GM21529 (cell line): Measurements from ENCODE around the gene TMEM42.

ENCODE experiments used
- ATAC-seq: cut with Tn5 transposase; IDR thresholded peaks from one replicate; pipeline ENCODE4 v1.9.1; 2021; ENCODE audit not compliant: unreplicated experiment

Gene TMEM42

DNA sequence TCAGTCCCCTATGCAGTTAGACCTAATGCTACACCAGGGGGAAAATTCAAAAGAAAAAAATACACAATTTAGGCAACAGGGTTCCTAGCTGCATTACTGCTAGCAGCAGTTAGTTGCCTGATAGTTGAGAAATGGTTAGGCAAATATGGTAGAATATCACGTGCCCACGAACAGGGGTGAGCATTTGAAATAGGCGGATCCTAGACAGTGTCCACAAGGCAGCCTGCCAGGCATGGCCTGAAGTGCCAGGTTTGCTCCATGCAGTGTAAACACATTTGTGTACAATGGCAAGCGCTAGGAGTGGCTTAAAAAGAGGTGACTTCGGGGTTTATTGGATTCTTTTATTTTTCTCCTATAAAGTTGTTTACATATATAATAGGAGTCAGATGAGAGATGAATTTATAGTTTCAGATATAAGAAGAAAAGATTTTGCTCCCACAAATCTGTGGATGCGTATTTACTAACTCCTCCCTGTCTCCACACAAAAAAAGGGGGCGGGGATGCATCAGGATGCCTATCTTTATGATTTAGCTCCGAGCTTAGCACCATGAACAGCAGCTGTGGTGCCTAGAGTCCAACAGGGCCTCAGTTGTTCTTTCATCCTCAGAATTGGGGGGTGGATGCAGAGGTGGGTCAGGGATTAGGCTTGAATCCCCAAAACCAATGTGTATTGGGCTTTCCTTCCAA, 8.8 kb downstream of the TMEM42 start:
- ATAC-seq, result no peak

DNA sequence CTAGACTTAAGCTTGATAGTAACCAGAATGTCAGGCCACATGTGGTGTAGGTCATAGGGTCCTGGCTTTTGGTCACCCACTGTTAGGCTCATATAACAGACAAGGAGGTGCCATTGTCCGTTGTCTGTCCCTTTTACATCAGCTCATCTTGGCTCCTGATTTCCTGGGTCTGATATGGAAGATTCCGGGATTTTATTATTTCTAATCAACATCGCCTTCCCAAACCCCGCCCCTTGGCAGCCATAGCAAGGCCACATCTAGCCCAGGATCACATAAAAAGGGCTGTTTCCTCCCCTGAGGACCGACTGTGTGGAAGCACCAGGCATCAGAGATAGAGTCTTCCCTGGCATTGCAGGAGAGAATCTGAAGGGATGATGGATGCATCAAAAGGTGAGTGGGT, 12.6 kb downstream of the TMEM42 start, which contains the start of gene TGM4:
TGM4 (plus strand) TSS at position 301 of the 400 bp plus-strand sequence; CDS start at position 372, 71 bp downstream.
- no peak for ATAC-seq

DNA sequence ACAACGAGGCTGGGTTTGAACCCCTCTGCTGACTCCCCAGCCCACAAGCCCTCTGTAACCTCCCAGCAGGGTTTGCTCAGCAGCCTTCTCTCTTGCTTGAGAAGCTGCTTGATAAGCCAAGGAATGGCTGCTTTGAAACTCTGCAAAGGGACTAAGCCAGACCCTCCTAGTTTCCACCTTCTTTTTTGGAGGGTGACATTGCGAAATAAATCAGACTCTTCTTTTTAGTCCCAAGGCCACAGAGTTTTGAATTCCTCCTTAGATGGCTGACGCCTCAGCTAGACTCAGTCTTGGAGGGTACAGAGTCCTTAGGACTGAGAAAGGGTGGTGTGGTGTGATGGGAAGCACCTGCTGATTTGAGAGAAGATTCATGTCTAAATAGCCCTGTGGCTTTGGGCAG, 13.9 kb downstream of the TMEM42 start:
- ATAC-seq, result no peak

DNA sequence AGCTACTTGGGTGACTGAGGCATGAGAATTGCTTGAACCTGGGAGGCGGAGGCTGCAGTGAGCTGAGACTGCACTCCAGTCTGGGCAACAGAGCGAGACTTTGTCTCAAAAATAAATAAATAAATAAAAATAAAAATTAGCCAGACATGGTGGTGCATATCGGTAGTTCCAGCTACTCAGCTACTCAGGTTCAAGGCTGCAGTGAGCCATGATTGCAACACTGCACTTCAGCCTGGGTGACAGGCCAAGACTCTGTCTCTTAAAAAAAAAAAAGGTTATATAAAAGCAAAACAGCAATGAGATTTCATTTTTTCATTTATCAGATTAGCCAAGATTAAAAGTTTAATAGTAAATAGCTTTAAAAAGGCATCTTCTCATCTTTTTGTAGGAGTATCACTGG, 15.6 kb downstream of the TMEM42 start:
- no peak for ATAC-seq

DNA sequence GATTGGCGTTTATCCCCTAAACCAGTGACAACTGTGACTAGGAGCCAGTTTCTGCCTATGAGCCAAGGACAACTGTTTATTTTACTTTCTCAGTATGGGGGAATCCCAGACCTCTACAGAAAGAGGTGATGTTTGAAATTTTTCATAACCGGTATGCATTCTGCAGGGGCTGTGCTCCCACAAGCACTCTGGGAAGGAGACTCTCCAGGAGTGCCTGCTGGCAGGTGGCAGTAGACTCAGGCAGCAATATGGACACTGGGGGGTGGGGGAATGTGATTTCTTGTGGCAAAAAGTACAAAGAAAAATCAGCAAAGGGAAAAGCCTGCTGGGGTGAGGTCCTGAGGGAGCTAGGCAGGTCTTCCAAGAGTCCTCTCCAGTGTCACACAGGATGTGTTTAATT, 18.6 kb downstream of the TMEM42 start:
- ATAC-seq, result no peak

DNA sequence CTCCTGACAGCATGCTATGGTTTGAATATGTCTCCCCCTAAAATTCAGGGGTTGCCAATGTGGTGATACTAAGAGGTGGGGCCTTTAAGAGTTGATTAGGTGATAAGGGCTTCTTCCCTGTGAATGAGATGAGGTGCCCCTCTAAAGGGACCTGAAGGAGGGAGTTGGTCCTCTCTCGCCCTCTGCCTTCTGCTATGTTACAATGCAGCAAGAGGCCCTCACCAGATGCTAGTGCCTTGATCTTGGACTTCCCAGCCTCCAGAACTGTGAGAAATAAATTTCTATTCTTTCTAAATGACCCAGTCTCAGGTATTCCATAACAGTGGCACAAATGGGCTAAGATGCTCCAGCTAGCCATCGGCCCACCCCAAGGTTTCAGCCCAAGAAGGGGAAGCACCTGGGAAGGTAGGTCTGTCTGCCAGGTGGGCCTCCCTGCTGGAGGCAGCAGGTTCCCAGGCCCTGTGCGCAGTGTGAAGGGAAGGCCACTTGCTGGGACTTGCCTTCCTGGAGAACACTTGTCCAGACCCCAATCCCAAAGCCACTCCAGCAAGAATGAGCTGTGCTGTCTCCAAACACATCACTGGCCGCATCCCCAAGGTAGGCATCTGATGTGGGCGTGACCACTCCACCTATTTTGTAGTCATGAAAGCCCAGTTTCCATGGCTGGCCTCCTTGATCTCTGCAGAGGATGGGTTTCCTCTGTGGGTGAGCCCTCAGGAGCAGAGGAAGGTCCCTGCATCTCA, 21.7 kb downstream of the TMEM42 start:
- no peak for ATAC-seq

DNA sequence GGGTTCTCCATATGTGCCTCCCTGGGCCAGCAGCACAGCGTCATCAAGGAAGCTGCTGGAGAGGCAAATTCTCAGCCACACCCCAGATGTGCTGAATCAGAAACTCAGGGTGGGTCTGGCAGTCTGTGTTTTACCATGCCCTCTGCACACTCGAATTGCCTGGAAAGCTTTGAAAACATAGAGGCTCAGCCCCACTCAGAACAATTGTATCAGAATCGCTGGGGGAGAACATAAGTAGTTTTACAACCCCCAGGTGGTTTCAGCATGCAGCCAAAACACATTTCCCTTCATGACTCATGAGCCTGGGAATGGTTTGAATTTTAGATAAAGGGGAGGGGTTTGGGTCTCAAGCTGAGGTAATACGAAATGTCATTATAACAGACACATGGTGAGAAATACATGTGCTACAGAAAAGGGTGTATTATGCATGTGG, 22.3 kb downstream of the TMEM42 start:
- ATAC-seq, result no peak

DNA sequence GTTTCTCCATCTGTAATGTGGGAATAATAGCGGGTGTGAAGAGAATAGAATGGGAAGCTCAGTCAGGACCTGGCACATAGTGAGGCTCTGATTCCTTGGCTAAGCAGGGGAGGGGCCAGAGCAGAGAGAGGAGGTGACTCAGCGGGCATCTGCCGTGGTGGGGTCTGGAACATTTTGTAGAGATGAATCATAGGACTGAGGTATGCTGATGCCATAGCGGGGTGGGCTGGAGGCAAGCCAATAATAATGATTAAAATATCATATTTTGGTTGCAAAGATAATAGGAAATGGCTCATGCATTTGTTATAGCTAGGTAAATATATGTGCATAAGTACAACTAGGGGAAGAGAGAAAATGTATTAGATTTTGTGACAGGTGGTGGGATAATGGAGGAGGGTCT, 23.9 kb downstream of the TMEM42 start:
- ATAC-seq, result no peak

DNA sequence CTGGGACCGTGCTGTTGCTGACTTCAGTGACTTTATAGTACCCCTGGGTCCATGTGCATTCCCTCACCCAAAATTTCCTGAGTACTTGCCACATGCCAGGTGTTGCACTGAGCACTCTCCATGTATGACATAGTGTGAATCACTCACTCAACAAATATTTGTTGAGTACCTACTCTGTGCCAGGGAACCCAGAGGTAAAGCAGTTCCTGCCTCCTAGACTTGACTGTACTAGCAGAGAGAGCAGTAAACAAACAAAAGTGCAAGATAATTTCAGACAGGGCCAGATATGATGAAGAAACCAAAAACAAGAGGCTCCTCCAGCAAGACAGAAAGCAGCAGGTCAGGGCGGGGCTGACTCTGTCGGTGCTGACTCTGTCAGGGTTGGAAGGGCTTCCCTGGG, 24.8 kb downstream of the TMEM42 start:
- no peak for ATAC-seq

DNA sequence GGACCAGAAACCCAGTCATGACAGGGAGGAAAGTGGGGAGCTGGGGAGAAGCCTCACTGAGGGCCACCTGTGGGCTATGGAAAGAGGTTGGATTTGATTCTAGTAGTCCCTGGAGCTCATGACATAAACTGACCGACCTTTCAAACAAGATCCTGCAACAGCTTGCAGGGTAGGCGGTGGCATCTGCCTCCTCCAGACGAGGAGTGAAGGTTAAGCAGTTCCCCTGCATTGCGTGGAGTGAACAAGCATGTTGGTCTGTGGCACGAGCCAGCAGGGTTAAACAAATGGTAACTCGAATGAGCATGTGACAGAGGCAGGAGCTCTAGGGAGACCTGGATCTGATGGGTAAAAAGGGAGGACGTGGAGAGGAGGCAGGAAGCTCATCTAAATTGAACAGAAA, 25.4 kb downstream of the TMEM42 start:
- ATAC-seq, result no peak

DNA sequence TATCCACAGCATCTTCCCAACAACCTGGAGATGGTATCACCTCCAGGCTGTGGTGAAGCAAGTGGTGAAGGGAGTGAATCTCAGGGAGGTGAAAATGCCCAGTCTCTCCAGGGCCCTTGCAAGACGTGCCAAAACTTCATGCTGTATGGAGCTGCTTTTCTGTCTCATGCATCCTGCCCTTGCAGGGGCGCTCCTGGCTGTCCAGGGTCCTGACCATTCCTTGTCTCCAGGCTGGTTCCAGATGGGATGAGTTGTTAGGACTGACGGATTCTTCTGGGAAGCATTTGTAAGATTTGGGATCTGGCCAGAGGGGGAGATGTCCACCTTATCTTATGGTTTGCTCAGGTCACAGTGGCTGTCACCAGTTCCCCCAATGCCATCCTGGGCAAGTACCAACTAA, 28.5 kb downstream of the TMEM42 start:
- ATAC-seq, result no peak

DNA sequence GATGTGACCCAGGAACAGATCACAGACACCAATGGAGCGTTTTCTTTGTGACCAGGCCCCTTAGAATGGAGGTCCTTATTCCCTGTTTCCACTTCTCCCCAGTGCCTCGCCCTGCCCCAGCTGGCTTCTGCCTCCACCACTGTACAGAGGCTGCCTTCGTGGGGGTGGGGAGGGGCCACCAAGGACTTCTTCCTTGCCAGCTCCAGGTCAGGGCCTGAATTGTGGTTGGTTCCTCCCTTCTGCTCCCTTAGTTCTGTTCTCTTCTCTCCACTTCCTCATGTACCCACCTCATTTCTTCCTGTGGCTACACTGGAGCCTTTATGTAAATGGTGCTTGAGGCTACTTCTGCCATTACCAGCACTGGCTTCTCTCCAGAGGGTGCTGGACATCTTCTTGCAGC, 29.1 kb downstream of the TMEM42 start:
- ATAC-seq, result no peak

DNA sequence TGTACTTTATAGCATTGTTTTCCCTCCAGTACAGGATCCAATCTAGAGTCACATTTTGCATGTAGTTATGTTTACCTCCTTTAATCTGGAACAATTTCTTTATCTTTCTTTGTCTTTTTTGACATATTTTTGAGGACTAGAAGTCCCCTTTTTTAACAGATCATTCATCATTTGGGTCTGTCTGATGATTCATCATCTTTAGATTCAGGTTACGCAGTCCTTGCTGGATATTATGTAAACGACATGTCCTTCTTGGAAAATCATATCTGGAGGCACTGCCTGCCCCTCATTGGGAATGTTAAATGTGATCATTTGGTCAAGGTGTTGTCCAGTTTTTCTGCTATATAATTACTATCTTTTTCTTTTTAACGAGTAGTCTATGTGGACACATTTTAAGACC, 31.0 kb downstream of the TMEM42 start:
- ATAC-seq, result no peak

DNA sequence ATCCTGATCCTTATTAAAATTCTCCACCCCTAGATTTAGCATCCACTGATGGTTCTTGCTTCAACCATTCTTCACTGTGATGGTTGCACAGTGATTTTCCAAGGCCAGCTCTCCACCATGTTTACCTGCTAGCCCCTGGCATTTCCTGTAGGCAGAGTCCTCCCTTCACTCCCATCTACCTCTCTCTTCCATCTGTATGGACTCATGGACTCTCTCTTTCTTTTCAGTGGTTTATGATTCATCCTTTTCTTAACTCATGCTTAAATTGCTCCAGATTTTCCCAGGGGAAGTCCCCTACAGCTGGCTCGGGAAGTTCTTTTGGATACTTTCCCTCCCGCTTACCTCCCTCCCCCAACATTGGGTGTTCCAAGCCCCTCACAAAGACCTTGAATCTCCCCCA, 31.4 kb downstream of the TMEM42 start:
- no peak for ATAC-seq

DNA sequence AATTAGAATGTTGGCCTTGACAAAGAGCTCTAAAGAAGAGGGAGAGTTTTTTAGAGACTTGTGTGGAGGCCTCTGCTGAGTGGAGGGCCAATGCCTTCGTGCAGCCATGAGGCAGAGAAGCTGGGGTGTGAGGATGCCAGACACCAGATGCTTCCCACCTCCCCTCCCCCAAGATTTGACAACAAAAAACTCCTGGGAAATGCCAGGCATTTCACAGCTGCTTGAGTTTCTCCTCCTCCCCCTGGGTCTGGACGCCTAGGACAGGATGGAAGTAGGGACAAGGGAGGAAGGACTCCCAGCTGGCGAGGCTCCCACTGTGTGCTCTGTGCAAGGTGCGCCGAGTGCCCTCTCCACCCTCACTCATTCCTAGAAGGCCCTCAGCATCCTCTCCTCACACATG, 32.8 kb downstream of the TMEM42 start:
- no peak for ATAC-seq

DNA sequence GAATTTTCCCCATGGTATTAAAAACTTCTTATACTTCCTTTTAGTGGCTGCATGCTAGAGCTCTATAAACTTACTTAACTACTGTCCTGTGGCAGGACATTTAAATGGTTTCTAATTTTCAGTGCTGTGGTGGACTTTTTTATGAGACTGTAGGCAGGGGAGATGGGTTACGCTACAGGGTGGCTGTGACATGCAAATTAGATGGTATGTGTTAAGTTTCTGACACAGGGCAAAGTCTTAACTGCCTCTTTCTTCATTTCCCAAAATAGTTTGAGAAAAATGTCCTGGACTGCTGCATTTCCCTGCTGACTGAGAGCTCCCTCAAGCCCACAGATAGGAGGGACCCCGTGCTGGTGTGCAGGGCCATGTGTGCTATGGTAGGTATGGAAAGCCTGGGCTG, 34.7 kb downstream of the TMEM42 start:
- ATAC-seq, result no peak

DNA sequence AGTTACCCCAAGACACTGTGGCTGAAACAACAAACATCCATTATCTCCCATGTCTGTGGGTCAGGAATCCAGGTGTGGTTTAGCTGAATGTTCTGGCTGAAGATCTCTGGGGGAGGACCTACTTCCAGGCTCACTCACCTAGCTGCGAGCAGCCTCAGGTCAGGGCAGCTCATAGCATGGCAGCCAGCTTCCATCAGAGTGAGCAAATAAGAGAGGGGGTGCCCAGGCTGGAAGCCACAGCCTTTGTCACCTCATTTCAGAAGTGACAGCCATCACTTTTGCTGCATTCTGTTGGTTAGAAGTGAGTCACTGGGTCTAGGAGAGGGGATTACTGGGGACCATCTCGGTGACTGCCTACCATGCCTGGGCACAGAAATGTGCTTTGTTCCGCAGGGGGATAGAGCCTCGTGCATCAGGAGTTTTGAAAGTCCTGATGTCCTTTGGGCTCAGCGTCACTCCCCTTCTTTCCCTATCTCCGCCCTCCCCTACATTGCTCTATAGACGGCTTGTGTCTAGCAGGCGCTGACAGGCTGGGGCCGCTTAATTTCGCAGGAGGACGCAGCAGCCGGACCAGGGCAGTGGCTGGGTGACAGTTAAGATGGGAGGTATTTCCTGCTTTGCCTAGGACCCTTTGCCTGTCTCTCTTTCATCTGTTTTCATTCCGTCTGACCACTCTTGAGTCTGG, 38.1 kb downstream of the TMEM42 start:
- ATAC-seq, result no peak

DNA sequence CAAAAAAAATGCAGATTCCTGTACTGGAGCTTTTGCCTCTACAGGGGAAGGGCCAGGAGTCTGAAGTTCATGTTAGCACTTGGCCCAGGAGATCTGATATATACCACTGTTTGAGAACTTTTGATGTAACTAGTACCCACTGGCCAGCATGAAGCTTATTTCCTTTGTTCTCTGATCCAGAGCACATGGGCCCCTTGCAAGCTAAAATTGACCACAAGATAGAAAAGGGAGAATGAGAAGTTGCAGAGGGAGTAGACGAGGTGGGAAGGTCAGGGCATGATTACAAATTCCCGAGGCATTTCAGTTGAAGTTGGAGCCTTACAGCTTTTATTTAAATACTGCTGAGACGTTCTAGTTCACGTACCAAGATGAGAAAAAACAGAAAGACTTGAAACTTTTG, 40.9 kb downstream of the TMEM42 start:
- ATAC-seq, result no peak

DNA sequence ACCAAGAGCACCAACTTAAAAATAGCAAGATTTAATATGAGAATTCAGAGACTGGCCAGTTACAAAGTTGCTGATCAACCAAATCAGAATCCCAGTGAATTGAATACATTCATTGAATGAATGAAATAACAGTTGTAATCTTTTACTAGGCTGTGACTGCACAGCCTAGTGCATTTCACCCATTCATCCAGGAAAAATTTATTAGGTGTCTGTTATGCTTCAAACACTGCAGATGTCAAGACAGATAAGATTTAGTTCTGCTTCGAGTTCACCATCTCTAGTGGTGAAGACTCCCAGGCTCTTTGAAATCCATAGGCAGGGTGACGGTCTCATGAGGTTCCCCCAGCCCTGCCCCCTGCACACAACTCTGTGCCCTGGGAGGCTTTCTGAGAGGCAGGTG, 41.6 kb downstream of the TMEM42 start:
- ATAC-seq, result no peak

DNA sequence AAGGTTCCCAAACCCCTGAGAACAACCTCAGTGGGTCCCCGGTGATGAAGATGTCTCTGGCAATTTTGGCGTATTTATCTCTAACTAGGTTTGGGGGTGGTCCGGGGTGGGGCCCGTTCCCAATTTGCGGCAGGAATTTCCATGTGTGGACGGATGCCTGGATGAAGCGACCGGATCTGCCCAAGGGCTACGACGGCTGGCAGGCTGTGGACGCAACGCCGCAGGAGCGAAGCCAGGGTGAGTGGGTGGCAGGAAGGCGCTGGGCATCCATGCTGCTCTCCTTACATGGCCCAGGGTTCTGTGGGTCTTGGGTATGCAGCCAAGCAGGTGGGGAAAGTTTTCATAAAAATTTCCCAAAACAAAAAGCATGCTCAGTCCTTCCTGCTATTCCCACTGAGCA, 42.0 kb downstream of the TMEM42 start:
- no peak for ATAC-seq

DNA sequence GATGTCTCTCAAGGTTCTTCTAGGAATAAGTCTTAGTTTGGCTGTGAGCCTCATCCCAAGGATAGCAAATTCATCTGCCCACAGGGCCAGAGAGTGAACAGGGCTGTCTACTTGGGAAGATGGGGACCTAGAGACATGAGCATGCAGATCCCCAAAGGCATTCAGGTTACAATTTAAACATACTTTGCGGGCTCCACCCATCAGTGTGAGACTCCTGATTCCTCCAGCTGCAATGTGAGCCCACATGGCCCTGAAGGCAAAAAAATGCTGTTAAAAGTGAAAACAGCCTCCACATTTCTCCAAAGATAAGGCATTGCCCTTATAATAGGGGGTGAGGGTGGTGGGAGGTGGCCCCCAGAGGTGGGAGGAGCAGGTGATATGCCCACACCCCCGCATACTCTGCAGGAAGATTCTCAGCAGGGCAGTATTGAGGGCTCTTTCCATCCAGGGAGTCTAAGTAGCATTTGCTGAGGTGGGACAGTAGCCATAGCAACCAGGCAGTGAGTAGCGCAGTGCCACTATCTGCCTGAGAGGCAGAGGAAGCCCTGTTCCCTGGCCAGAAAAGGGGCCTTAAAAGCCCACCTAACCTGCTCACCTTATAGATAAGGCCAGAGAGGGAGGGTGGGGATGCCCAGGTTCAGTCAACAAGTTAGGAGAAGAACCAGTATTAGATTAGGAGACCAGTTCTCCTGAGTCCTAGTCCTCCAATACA, 43.9 kb downstream of the TMEM42 start:
- no peak for ATAC-seq
